PC-9 (cell line): Measurements from ENCODE around the gene KCNH8. TPM values are rescaled to one million over a fixed set of nuclear protein-coding genes. Genes with fewer than 3 reads are reported as not detected.

ENCODE experiments used
- BruUV-seq: library from RNA; stranded (reverse); fragments of 400-500 nt; replicated peaks from 2 replicates; lab custom pipeline; 2021; lab: Mats Ljungman, UMichigan
- CTCF ChIA-PET: fragments of 300-600 bp; sonication (Branson Sonifier 250); formaldehyde crosslinking; loops from one replicate; lab custom pipeline; 2022; ENCODE audit warnings: antibody characterized with exemption; lab: Charles Lee
- POLR2A ChIA-PET: fragments of 300-600 bp; sonication (Branson Sonifier 250); formaldehyde crosslinking; loops from one replicate; lab custom pipeline; 2022; ENCODE audit warnings: antibody characterized with exemption; ENCODE audit not compliant: unreplicated experiment; lab: Charles Lee
- DNase-seq, 2 experiments: peaks; one replicate each; pipeline versions ENCODE4 v3.0.0 to v3.0.0-alpha.2; 2015 to 2022; ENCODE audit warnings: mixed read lengths in 1 of 2
- H2AFZ ChIP-seq: fragments of 200-600 bp; sonication (generic); 2 replicates; pipeline ENCODE4 v1.8.1; 2017; ENCODE audit warnings: antibody characterized with exemption
- H3F3A ChIP-seq: fragments of 200-600 bp; sonication (generic); 2 replicates; pipeline ENCODE4 v1.8.1; 2017; ENCODE audit warnings: antibody characterized with exemption, mild to moderate bottlenecking, low read depth; ENCODE audit not compliant: insufficient read depth
- H3K27ac ChIP-seq: fragments of 200-600 bp; sonication (generic); 2 replicates; pipeline ENCODE4 v1.6.1; 2016; ENCODE audit warnings: mixed run types
- H3K27me3 ChIP-seq: fragments of 200-600 bp; sonication (generic); 2 replicates; pipeline ENCODE4 v1.6.1; 2016; ENCODE audit warnings: low read depth, mixed run types; ENCODE audit not compliant: insufficient read depth
- H3K36me3 ChIP-seq: fragments of 200-600 bp; sonication (generic); 2 replicates; pipeline ENCODE4 v1.6.1; 2016; ENCODE audit warnings: low read depth, mixed run types
- H3K4me1 ChIP-seq: fragments of 200-600 bp; sonication (generic); replicated peaks from 2 replicates; pipeline ENCODE4 v1.6.1; 2016; ENCODE audit warnings: mixed run types; ENCODE audit not compliant: insufficient read depth
- H3K4me2 ChIP-seq: fragments of 200-600 bp; sonication (generic); 2 replicates; pipeline ENCODE4 v1.6.1; 2017; ENCODE audit warnings: mixed run types
- H3K4me3 ChIP-seq: fragments of 200-600 bp; sonication (generic); 2 replicates; pipeline ENCODE4 v1.6.1; 2016; ENCODE audit warnings: mixed run types
- H3K79me2 ChIP-seq: fragments of 200-600 bp; sonication (generic); 2 replicates; pipeline ENCODE4 v1.6.1; 2017; ENCODE audit warnings: low read depth, mixed run types
- H3K9me2 ChIP-seq: fragments of 200-600 bp; sonication (generic); 2 replicates; pipeline ENCODE4 v1.8.1; 2017; ENCODE audit warnings: mild to moderate bottlenecking; ENCODE audit not compliant: insufficient read depth
- H3K9me3 ChIP-seq: fragments of 200-600 bp; sonication (generic); 2 replicates; pipeline ENCODE4 v1.8.1; 2016; ENCODE audit warnings: low read depth; ENCODE audit not compliant: insufficient read depth
- H4K20me1 ChIP-seq: fragments of 200-600 bp; sonication (generic); 2 replicates; pipeline ENCODE4 v1.8.1; 2017; ENCODE audit not compliant: insufficient read depth
- CTCF ChIP-seq: fragments of 200-600 bp; sonication (generic); conservative IDR thresholded peaks from 2 replicates; pipeline ENCODE4 v1.6.1; 2017; ENCODE audit warnings: mixed run types, antibody characterized with exemption, mild to moderate bottlenecking, moderate library complexity
- EZH2 ChIP-seq: fragments of 200-600 bp; sonication (generic); IDR thresholded peaks from 2 replicates; pipeline ENCODE4 v1.8.0; 2017; ENCODE audit warnings: antibody characterized with exemption, low read depth
- intact Hi-C: fragments of 100-400 bp; cut with micrococcal nuclease; formaldehyde crosslinking; loops from one replicate; pipeline ENCODE4 v1.10.0; 2022; ENCODE audit not compliant: unreplicated experiment
- total RNA-seq: library from RNA; stranded (reverse); gene quantifications from 2 replicates; pipeline ENCODE4 v1.2.3, GENCODE V29; 2021

The KCNH8 gene
- total RNA-seq, 1 experiment from 2014 or later: 0.63 TPM

- H3K4me2 ChIP-seq: no peak overlapping the region
- no peaks in the 10 kb centered on the region for H3K4me1 ChIP-seq
- POLR2A ChIA-PET: no interaction called here
- intact Hi-C loops: no loop called here
- H3K27me3 ChIP-seq: no peaks in the 10 kb centered on the region
- TF ChIP-seq CTCF: no peak
- no peak for TF ChIP-seq EZH2
- H4K20me1 ChIP-seq: no peaks in the 10 kb centered on the region
- H3K4me3 ChIP-seq: no peak overlapping the region
- no peak for DNase-seq
- no peaks in the 10 kb centered on the region for H3K9me2 ChIP-seq
- BruUV-seq: no TSS peak
- no peak overlapping the region for H2AFZ ChIP-seq
- CTCF ChIA-PET: no interaction called here
- no peaks in the 10 kb centered on the region for H3K9me3 ChIP-seq
- H3K36me3 ChIP-seq: no peaks in the 10 kb centered on the region
- no peak overlapping the region for H3K27ac ChIP-seq
- no peaks in the 10 kb centered on the region; the same call in 1 of the 2 replicates for H3F3A ChIP-seq
- H3K79me2 ChIP-seq: no peaks in the 10 kb centered on the region
These were observed 357.9 kb downstream of the KCNH8 start for GRCh38 chr3:19506171-19506570.

- H3K9me2 ChIP-seq: no peaks in the 10 kb centered on the region
- no peaks in the 10 kb centered on the region for H3K36me3 ChIP-seq
- no peak for DNase-seq
- no peaks in the 10 kb centered on the region for H3K27me3 ChIP-seq
- no peaks in the 10 kb centered on the region for H4K20me1 ChIP-seq
- BruUV-seq: no TSS peak
- intact Hi-C loops: no loop called here
- no peak overlapping the region for H3K27ac ChIP-seq
- no peaks in the 10 kb centered on the region for H3K79me2 ChIP-seq
- no peak overlapping the region for H3K4me3 ChIP-seq
- H3K4me2 ChIP-seq: no peak overlapping the region
- H3K4me1 ChIP-seq: no peaks in the 10 kb centered on the region
- POLR2A ChIA-PET: interaction anchor here (0.5 kb wide), 1 partner anchor 1325 kb away, joined by 4 read pairs; no protein-coding TSS in a partner anchor
- no peak overlapping the region for H2AFZ ChIP-seq
- TF ChIP-seq EZH2 (no peak), CTCF (no peak)
- CTCF ChIA-PET: no interaction called here
- H3K9me3 ChIP-seq: no peaks in the 10 kb centered on the region
- no peaks in the 10 kb centered on the region for H3F3A ChIP-seq
These were observed 374.0 kb downstream of the KCNH8 start for GRCh38 chr3:19522305-19522704.

GRCh38 chr3:19526071-19526470 lies 377.8 kb downstream of the KCNH8 start:
- POLR2A ChIA-PET: no interaction called here

More at GRCh38 chr3:19526071-19526470, 377.8 kb downstream of the KCNH8 start:
- no peak overlapping the region for H3K4me2 ChIP-seq
- H3K27me3 ChIP-seq: no peaks in the 10 kb centered on the region
- DNase-seq: no peak
- H3F3A ChIP-seq: no peaks in the 10 kb centered on the region
- H4K20me1 ChIP-seq: no peaks in the 10 kb centered on the region
- no peak overlapping the region for H2AFZ ChIP-seq
- CTCF ChIA-PET: no interaction called here
- H3K4me3 ChIP-seq: no peak overlapping the region
- H3K9me3 ChIP-seq: no peaks in the 10 kb centered on the region
- H3K27ac ChIP-seq: no peak overlapping the region
- no peaks in the 10 kb centered on the region for H3K79me2 ChIP-seq
- no TSS peak for BruUV-seq
- intact Hi-C loops: no loop called here
- no peaks in the 10 kb centered on the region for H3K4me1 ChIP-seq
- H3K36me3 ChIP-seq: no peaks in the 10 kb centered on the region
- TF ChIP-seq EZH2 (no peak), CTCF (no peak)
- H3K9me2 ChIP-seq: no peaks in the 10 kb centered on the region
